Neutrophil (primary cell): ENCODE measurements around the gene DOCK4.
A peak's percentile ranks its signal among the peaks of the same experiment; 100 is the strongest.

Experiments used
- H3K27ac ChIP-seq: fragments of 200-600 bp; sonication (generic); 2 replicates; pipeline ENCODE4 v1.5.1; 2016; ENCODE audit warnings: mild to moderate bottlenecking, moderate library complexity
- H3K27me3 ChIP-seq: fragments of 200-600 bp; sonication (generic); 2 replicates; pipeline ENCODE4 v1.6.0; 2016; ENCODE audit warnings: mild to moderate bottlenecking
- H3K36me3 ChIP-seq: fragments of 200-600 bp; sonication (generic); 2 replicates; pipeline ENCODE4 v1.5.1; 2017
- H3K4me1 ChIP-seq, 2 experiments: fragments of 200-600 bp in 1 of 2; sonication (generic) in 1 of 2; 1 replicate in 1 of 2; 2 replicates in 1 of 2; pipeline versions ENCODE4 v1.5.1 to v1.6.1; 2013 to 2016; ENCODE audit warnings: low read depth in 1 of 2, low read length in 1 of 2, mild to moderate bottlenecking in 1 of 2, moderate library complexity in 1 of 2; ENCODE audit not compliant: control insufficient read depth in 1 of 2, insufficient read depth in 1 of 2
- H3K4me3 ChIP-seq, 2 experiments: fragments of 200-600 bp in 1 of 2; sonication (generic) in 1 of 2; 1 replicate in 1 of 2; 2 replicates in 1 of 2; pipeline ENCODE4 v1.5.1; 2013 to 2016; ENCODE audit warnings: low read depth in 1 of 2, low read length in 1 of 2, mild to moderate bottlenecking in 1 of 2, moderate library complexity in 1 of 2
- H3K9me3 ChIP-seq: fragments of 200-600 bp; sonication (generic); 2 replicates; pipeline ENCODE4 v1.5.1; 2016
- CTCF ChIP-seq: fragments of 200-600 bp; sonication (generic); IDR thresholded peaks from 2 replicates; pipeline ENCODE4 v1.5.1; 2016; ENCODE audit warnings: antibody characterized with exemption

Gene DOCK4

GRCh38 chr7:112080441-112080840 lies 125.8 kb downstream of the DOCK4 start:
- H3K36me3 ChIP-seq, result no peaks in the 10 kb centered on the region
- peak; percentile 7 for TF ChIP-seq CTCF
- H3K4me1 ChIP-seq, result peaks cover 56 to 62% of the 10 kb centered on the region in 2 experiments
- no peaks in the 10 kb centered on the region for H3K27me3 ChIP-seq
- peak overlapping the region; percentile 41 to 50 for H3K4me3 ChIP-seq
- H3K9me3 ChIP-seq, result no peaks in the 10 kb centered on the region
- H3K27ac ChIP-seq, result peak overlapping the region; percentile 97

GRCh38 chr7:112079673-112080072 lies 126.5 kb downstream of the DOCK4 start:
- peaks cover 52 to 56% of the 10 kb centered on the region in 2 experiments for H3K4me1 ChIP-seq
- H3K27ac ChIP-seq, result peak overlapping the region; percentile 97
- no peaks in the 10 kb centered on the region for H3K36me3 ChIP-seq
- no peak for TF ChIP-seq CTCF
- no peak overlapping the region for H3K4me3 ChIP-seq
- H3K27me3 ChIP-seq, result no peaks in the 10 kb centered on the region
- H3K9me3 ChIP-seq, result no peaks in the 10 kb centered on the region

GRCh38 chr7:112079122-112079521 lies 127.1 kb downstream of the DOCK4 start:
- H3K4me3 ChIP-seq, result no peak overlapping the region
- H3K9me3 ChIP-seq, result no peaks in the 10 kb centered on the region
- H3K27me3 ChIP-seq, result no peaks in the 10 kb centered on the region
- no peak for TF ChIP-seq CTCF
- no peaks in the 10 kb centered on the region for H3K36me3 ChIP-seq
- peaks cover 46 to 51% of the 10 kb centered on the region in 2 experiments for H3K4me1 ChIP-seq
- H3K27ac ChIP-seq, result peak overlapping the region; percentile 97

- no peaks in the 10 kb centered on the region for H3K36me3 ChIP-seq
- no peak overlapping the region for H3K4me3 ChIP-seq
- H3K4me1 ChIP-seq, result peaks cover 18 to 23% of the 10 kb centered on the region in 2 experiments
- TF ChIP-seq CTCF, result no peak
- no peaks in the 10 kb centered on the region for H3K27me3 ChIP-seq
- no peak overlapping the region for H3K27ac ChIP-seq
- H3K9me3 ChIP-seq, result no peaks in the 10 kb centered on the region
Measured at GRCh38 chr7:112076324-112076723, 129.9 kb downstream of the DOCK4 start.

GRCh38 chr7:112074464-112074863 lies 131.7 kb downstream of the DOCK4 start:
- no peak overlapping the region for H3K27ac ChIP-seq
- no peak overlapping the region for H3K4me3 ChIP-seq
- H3K27me3 ChIP-seq, result no peaks in the 10 kb centered on the region
- peaks cover 2 to 5% of the 10 kb centered on the region in 2 experiments for H3K4me1 ChIP-seq
- H3K36me3 ChIP-seq, result no peaks in the 10 kb centered on the region
- no peak for TF ChIP-seq CTCF
- H3K9me3 ChIP-seq, result no peaks in the 10 kb centered on the region

GRCh38 chr7:112073530-112073929 lies 132.7 kb downstream of the DOCK4 start:
- no peak overlapping the region for H3K4me3 ChIP-seq
- no peaks in the 10 kb centered on the region for H3K9me3 ChIP-seq
- no peaks in the 10 kb centered on the region for H3K36me3 ChIP-seq
- H3K27me3 ChIP-seq, result no peaks in the 10 kb centered on the region
- no peak for TF ChIP-seq CTCF
- H3K4me1 ChIP-seq, result no peaks in the 10 kb centered on the region
- H3K27ac ChIP-seq, result no peak overlapping the region
